ENCODE results near the gene LRP5. TPM values are rescaled to one million over a fixed set of nuclear protein-coding genes. Genes with fewer than 3 reads are reported as not detected.

The LRP5 gene
- total RNA-seq, 1 donor from 2014 or later, result 10.2 TPM

DNA sequence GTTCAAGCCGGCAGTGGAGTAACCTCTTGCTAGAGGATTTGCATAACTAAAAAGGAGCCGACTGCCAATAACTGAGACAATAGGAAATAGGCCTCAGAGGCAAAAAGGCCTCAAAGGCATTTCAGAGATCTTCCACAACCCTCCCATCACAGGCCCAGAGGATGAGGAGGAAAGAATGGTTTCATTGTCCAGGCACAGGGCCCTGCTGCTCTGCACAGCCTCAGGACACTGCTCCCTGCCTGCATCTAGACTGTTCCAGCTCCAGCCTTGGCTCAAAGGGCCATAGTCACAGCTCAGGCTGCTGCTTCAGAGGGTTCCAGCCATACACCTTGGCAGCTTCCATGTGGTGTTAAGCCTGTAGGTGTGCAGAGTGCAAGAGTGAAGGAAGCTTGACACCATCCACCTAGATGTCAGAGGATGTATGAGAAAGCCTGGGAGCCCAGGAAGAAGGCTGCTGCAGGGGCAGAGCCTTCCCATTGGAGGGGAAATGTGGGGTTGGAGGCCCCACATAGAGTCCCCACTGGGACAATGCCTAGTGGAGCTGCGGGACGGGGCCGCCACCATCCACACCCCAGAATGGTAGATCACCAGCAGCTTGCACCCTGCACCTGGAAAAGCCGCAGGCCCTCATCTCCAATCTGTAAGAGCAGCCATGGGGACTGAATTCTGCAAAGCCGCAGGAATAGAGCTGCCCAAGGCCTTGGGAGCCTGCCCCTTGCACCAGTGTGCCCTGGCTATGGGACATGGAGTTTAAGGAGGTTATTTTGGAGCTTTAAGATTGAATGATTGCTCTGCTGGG is 8.2 kb upstream of the LRP5 start:
- DNase-seq (ENCODE audit: low spot score in 2 of 2) (no peak), FAIRE-seq (no peak)

DNA sequence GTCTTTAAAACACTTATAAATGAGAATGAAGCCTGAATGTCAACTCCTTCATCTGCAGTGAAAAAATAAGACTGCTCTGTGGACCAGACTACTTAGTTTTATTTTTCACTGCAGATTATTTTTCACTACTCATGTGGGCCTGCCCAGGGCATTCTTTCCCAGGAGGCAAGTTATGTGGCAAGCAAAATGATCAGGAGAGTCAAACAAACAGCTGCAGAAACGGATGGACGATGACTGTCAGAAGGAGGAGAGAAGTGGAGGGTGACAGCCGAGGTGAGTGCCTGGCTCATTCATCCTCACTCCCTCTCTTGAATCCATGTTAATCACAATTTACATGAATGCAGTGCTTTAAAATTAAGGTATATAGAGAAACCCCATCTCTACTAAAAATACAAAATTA is 5.8 kb upstream of the LRP5 start:
- FAIRE-seq (no peak), DNase-seq (ENCODE audit: low spot score in 2 of 2) (no peak)

DNA sequence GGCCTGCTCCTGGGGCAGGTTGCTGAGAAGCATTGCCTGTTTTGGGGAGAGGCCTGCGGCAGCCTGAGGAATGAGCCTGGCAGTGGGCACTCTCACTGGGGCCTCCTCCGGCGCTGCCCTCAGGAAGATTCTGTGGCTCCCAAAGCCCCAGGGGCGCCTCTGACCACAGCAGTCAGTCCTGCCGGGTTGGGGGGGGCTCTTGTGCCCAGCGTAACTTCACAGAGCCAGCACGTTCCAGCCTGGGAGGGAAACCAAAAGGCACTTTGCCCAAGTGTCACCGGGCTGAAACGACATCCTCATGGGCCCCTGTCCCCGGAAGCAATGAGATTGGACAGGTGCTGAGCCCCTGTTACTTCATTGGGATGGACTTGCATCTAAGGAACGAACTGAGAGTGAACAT is 4.3 kb upstream of the LRP5 start:
- FAIRE-seq (no peak), DNase-seq (ENCODE audit: low spot score in 2 of 2) (no peak)

DNA sequence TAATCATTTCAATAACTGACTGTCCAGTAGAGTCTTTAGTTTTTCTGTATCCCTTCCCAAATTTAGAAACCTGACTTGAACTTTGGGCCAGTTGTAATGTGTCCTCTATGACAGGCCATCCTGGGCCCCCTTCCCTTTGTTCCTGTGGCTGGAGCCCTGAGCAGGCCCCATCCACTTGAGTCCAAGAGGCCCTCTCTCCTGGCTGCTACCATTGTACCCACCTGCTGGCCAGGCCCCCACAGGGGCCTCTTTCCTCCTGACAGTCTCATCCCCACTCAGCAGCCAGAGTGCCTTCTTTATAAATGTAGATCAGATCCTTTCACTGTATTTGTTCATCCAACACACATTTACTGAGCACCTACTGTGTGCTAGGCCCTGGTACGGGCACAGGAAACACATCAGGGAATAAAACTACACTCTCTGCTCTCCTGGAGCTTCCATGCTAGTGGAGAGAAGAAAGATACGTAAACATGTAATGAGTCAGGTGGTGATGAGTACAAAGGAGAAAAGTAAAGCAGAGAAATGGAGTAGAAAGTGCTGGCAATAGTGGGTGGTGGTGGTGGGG is 2.7 kb upstream of the LRP5 start:
- no peak for DNase-seq (ENCODE audit: low spot score in 2 of 2)
- FAIRE-seq, result no peak

DNA sequence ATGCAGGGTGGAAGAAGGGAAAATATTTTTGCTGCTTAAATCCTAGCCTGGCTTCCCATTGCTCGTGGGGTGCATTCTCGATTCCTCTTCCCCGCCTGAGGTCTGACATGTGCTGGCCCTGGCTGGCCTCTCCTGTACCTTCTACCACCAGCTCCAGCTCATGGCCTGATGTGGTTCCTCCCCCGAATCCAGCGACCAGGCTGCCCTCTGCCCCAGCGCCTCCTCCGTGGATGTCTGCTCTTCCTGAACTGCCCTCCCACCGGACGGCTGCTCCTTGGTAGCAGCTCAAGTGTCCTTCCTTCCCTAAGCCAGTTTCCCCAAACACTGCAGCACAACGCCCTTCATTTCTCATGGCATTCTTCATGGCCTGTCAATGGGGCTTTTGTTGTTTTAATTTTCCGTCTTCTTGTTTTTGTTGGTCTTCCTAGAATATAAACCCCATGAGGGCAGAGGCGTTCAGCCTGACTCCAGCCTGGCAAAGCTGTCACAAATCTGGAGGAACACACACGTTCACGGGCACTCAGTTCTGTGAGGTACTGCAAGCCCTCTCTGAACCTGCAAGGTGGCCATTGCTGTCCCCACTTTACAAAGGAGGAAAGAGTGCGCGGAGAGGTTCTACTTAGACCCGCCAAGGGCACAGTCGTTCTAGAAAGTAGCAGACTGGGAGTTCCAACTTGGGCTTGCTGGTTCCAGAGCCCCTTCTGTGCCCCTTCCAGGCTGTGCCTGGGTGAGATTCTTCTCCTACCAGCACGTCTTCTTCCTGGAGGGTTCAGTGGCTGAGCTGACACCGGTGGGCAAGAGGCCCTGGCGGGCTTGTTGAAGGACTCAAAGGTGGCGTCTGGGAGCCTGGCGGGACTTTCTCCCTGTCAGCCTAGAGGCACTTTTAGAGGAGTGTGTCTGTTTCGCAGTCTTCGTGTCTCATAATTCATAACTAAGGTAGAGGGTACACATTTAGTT is 953 bp upstream of the LRP5 start:
- no peak for FAIRE-seq
- DNase-seq (ENCODE audit: low spot score in 2 of 2), result no peak

DNA sequence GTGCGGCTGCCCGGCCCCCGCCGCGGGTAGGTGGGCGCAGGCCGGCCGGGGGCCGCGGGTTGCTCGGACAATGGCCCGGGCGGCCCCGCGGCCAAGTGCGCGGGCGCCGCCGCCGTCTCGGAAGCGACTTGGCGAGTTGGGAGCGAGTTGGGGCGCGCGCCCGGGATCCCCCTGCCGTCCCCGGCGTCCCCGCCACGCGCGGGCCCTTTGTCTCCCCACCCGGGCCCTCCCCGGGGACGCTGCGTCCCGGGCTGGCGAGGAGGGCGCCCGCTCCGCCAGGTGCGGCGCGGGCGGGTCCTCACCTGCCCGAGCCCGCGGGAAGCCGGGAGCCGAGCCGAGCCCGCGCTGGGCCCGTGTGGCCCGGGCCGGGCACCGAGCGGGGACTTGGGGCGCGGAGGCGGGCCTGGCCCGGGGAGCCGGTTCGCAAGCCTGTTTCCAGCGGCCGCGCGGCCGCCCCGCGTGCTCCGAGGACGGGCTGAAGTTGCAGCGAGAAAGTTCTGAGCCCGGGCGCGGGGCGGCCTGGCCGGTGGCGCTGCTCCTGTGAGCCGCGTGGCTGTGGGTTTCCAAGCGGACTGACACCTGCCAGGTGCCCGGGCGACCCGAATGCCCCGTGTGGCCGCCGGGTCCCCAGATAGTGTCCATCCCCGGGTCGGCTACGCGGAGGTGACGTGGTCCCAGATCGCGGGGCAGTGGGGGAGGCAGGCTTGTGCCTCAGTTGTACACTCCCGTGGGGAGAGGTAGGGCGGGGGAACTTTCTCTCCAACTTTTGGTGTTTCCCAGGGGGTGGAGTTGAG is 586 bp downstream of the LRP5 start:
- no peak for FAIRE-seq
- DNase-seq (ENCODE audit: low spot score in 2 of 2), result peak; percentile 58 to 61

DNA sequence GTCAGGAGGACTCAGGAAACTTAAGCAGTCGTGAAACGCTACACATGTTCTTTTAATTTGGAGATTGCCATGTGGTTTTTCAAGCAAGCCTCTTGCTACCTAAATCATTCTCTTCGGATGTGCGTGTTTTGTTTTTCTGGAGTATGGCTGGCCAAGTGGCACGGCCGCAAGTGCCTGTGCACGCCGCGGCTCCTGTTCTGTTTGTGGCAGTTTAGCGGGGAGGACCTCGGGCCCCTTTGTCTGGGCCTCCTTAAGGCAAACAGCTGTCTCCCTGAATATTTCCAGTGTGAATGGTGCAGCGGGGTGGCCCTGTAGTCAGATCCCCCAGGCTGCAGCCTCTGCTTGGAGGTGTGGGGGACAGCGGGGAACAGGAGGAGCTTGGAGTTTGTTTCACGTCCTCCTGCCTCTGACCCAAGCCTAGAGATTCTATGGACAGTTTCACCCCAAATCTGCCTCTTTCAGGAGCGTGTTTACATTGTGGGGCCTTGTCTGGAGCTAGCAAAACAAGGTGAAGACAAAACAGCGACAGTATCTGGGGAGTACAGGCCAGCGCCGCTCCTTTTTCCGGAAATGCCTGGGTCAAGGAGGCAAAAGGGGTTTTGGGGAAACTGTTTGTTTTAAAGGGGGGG is 1.3 kb downstream of the LRP5 start:
- FAIRE-seq, result no peak
- DNase-seq (ENCODE audit: low spot score in 2 of 2), result no peak

DNA sequence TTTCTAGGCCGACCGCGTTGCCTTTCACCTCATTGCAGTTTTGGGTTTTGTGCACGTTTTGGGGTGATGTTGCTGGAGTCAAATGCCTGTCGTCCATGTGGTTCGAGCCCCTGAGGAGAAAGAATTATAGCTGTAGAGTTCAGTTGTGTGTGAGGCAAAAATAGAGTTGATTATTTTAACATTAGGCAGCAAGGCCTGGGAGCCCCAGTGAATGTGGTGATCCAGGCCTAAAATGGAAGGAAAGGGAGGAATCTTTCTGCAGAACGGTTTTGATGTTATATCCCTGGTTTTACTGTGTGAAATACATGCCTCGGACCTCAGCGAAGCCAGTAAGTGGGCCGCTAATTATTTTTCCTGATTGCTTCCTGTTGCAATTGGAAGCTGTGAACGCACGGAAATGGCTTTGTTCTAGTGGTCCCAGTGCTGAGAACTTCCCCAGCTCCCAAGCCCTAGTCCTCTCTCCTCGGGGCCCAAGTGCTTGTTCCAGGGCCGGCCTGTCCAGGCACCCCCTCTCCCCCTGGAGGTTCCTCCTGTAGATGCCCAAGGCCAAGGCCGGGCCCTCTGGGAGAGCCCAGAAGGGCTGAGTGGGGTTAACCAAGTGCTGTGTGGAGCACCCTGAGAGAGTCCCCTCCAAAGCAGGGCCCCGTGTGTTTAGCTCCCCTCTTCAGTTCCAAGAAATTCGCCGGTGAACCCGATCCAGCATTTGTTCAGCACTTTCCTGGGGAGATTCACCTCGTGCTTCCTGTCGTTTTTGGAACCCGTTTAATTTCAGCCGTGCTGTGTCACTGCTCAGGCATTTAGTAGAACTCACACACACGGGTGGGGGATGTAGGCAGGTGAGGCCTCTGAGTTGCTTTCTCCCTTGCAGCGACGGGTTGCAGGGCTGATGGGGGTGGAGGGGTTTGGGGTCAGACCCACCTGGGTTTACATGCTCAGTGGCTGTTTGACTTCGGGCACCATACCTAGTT is 2.1 kb downstream of the LRP5 start:
- no peak for FAIRE-seq
- DNase-seq (ENCODE audit: low spot score in 2 of 2), result no peak

DNA sequence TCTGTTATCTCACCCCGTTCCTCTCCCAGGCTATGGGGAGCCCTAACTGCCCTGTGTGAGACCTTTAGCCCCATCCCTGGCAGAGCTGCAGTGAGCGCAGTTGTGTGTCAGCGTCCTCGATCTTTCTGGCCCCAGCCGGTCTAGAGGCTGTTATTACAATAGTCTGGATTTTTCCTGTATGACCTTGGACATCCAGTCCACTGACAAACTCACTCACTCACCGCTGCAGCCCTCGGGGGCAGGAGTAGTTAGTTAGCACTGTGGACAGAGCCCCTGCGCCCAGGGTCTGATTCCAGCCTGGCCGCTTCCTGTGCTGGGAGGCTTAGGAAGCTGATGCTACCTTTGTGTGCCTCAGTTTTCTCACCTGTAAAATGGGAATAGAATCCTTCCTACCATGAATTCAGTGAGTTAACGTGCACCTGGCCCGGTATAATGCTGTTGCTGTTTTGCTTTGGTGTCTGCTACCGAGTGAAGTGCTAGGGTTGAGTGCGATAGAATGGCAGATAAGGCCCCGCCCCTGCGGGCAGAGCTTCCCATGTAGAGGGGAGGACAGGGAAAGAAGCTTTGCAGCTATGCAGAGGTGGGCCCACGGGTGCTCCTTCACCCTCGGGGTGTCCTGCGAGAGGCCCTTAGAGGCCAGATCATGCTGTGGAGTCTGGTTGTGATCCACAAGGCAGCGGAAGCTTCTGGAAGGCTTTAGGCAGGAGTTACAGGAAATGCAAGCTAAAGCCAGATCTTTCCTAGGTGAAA is 3.0 kb downstream of the LRP5 start:
- FAIRE-seq, result no peak
- DNase-seq (ENCODE audit: low spot score in 2 of 2), result no peak

DNA sequence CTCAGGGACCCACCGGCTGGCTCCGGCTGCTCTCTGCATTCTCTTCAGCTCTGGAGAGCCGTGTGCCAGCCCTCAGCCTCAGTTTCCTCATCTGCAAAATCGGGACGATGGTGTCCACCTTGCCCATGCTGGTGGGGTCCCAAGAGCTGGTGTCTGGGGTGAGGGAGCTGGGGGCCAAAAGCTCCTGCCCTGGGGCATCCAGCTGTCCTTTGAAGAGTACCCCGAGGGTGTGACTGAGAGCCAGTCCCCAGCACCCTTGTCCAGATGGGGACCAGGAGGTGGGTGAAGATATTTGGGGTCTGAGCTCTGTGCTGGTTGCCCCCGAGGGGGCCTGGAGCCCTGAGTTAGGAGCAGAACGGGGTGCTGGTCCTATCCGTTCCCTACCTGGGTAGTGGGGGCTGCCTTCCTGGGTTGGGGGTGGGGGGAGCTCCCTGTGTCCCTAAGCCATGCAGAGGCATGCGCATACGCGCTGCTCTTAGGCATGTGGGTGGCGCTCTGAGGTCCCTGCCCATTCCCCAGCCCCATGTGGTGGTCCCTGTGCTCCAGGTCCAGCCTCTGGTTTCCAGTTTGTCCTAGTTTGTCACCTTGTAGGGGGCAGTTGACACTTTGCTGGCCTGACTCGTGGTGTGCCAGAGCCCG is 4.9 kb downstream of the LRP5 start:
- DNase-seq (ENCODE audit: low spot score in 2 of 2) (no peak), FAIRE-seq (no peak)

DNA sequence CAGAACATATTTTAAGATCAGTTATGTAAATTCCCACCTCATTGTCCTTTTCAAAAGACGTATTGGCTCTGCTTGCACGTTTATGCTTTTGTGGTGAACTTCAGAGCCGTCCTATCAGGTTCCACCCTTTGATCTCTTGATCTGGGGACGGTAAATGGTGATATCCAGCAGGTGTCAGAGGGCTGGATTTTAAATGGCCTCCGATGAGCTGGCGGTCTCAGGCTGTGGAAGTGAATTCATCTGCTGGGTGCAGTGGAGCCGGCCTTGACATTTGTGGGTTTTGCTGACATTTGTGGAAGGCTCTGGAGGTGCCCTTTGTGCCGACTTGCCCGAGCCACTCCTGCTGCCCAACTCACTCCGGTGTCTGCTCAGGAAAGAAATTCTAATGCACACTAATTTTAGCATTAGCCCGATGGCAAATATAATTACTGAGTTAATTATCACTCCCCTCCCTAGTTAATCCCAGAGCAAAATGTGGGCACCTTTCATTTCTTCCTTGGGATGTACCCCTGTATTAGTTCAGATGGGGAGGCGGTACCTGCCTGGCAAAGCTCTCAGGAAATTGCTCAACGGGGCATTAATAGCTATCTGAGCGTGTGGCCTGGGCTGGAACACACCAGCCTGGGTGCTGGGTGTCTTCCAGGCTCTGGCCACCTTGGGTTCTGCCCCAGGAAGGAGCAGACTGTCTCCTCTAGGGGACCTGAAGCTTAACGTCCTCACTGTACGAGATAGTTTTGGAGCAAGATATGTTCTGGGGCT is 9.1 kb downstream of the LRP5 start:
- DNase-seq (ENCODE audit: low spot score in 2 of 2) (no peak), FAIRE-seq (no peak)

DNA sequence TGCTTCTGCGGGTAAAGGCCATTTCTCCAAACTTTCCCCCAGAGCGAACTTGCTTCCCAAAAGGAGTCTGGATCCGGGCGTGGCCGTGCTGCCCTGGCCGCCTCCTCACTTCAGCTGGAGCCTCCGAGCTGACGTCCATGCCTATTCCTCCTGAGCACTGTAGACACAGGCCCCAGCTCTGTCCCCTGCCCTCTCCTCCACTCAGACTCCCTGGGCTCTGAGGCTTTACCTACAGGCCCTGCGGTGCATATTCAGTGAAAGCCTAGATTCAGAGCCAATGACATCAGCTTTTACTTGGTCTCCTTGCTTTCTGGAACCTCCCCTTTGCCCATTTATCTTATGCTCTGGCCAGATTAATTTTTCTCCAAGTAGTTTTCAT is 9.7 kb downstream of the LRP5 start:
- DNase-seq (ENCODE audit: low spot score in 2 of 2) (no peak), FAIRE-seq (no peak)

DNA sequence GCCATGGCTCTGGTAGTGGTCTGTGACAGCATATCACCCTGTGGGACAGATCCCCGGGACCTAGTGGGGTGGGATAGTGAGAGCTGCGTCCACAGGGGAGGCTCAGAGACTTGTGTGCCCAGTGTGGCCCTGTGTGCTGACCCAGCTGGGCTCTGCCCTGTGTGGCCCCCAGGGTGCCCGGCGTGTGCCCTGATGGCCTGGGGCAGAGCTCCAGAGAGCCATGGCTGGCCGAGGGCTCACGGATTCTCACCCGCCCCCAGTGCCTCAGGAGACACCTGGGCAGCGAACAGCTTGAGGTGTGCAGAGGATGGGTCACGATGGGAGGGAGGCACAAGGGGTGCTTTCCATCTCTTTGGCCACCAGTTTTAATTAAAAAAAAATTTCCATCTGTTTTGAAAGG is 11.8 kb downstream of the LRP5 start:
- FAIRE-seq (no peak), DNase-seq (ENCODE audit: low spot score in 2 of 2) (no peak)

DNA sequence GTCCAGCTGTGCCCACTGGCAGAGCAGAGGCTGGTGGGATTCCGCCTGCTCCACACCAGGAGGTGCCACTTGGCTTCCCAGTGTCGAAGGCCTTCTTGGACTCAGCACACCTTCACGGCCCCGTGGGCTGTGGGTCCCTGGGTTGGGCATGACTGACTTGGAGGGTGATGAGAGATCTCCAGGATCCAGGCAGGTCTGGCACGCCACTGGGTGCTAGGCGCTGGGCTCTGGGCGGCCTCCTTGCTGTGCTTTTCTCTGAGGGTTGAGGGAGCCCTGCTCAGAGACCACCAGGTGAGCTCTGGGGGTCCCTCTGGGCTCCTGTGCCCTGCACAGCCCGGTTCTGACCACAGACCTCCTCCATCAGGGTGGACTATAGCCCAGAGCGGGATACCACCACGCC is 12.3 kb downstream of the LRP5 start:
- DNase-seq (ENCODE audit: low spot score in 2 of 2), result no peak

DNA sequence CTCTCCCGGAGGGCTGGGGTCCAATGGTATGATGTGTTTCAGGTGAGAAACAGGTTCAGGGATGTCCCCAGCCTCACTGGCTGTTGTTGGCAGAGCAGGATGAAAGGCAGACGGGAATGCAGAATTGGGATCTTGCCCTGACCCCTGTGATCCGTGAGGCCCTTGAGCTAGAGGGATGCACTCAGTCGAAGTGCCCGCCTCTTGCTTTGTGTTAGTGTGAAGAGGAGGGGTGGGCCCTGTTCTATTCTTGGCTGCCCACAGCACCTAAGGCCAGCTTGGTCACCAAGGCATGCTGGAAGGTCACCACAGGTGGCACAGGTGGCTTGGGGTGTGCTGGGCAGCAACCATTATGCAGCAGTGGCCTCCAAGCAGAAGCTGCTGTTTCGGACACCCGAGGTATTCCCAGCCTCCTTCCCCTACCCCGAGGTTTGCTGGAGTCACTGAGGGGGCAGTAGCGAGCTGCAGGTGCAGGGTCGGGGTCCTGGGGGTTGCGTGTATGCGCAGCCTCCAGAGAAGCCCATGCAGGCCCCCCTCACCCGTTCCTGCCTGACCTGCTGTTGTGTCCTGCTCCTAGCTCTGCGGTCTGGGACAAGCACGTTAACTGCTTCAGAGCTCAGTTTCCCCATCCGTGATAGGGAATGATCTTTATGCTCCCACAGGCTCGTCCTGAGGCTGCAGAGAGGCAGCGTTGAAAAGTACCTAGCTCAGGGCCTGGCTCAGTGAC is 13.0 kb downstream of the LRP5 start:
- DNase-seq (ENCODE audit: low spot score in 2 of 2) (no peak), FAIRE-seq (no peak)

More for the DNA sequence above, 12.3 kb downstream of the LRP5 start:
- FAIRE-seq, result no peak

DNA sequence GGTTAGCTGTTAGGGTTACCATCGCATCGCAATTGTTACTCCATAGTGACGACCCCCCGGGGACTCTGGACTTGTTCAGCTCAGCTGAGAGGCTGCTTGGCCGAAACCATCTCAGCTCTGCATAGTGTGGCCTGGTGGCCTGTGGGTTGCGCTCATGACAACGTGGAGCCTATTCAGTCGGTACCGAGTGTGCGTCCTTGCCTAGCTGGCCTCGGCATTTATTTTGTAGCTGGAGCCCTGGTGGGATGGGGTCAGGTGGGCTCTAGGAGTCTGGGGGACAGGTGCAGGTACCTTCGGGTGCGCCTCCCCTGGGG is 13.5 kb downstream of the LRP5 start:
- no peak for DNase-seq (ENCODE audit: low spot score in 2 of 2)

More for the DNA sequence above, 13.5 kb downstream of the LRP5 start:
- no peak for FAIRE-seq
